ENCODE results near the gene FAM131A.

DNA sequence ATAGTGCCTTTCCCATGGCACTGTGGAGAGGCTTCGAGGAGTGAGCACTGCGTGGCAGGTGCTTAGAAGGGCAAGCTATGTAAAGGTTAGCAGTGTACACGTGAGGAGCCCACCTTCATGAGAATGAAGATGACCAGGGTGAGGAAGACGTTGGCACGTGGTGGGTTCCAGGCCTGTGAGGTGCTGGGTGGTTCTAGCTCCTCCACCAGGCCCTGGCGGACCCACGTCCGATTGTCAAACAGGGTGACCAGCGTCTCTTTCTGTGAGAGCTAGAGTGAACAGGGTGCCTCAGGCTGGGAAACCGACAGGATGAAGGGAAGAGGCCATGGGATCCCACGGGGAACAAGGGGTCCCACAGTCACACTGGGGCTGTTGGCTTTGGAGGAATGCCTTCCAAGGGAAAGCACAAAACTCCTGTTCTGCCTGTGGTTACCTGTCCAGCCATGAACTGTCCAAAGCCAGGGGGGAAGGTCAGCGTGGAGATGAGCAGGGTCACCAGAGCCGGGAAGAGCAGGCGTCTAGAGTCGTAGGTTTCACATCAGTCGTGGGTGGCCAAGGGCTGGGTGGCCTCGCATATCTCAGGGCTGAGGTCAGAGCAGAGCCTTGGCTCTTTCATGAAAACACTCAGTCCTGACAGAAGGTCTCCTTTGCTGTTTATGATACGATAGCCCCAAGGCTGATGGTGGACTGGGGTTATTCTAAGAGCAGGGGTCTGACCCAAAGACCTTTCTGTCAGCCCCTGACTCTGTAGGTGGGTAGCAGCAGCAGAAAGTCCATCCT is 18.1 kb downstream of the FAM131A start:
- no peak for TF ChIP-seq POLR2A (IDR thresholded peaks at IDR 0.05; ENCODE audit: low read depth, low read length)
- no peak for TF ChIP-seq EZH2 (IDR thresholded peaks at IDR 0.05; ENCODE audit: borderline replicate concordance, low read depth, low read length, severe bottlenecking)
- no peak for TF ChIP-seq CTCF (IDR thresholded peaks at IDR 0.05; ENCODE audit: extremely low read depth in 1 of 2, insufficient read depth in 1 of 2, low read depth in 1 of 2, low read length in 2 of 2)

All from endothelial cell of umbilical vein (primary cell).